ENCODE results near the gene IER5.
"Not testable (repeated sequence)": the region's sequence is repeated elsewhere in the genome, so short reads cannot be mapped to it uniquely, and the experiment has no call there.

Gene IER5

GRCh38 chr1:181115971-181116370, 27.5 kb downstream of the IER5 start:
- DNase-seq, ATAC-seq: not testable (repeated sequence)

- ATAC-seq (no peak), DNase-seq (no peak)
Measured at GRCh38 chr1:181116819-181117390, 28.4 kb downstream of the IER5 start.

GRCh38 chr1:181117648-181118449, 29.3 kb downstream of the IER5 start:
- no peak for ATAC-seq

GRCh38 chr1:181119093-181119989, 30.8 kb downstream of the IER5 start:
- ATAC-seq: no peak
- DNase-seq: no peak

More at GRCh38 chr1:181117648-181118449, 29.3 kb downstream of the IER5 start:
- no peak for DNase-seq

GRCh38 chr1:181120924-181121323, 32.4 kb downstream of the IER5 start:
- DNase-seq (no peak), ATAC-seq (no peak)

GRCh38 chr1:181121498-181121897, 33.0 kb downstream of the IER5 start:
- DNase-seq (no peak), ATAC-seq (no peak)

- DNase-seq (no peak), ATAC-seq (no peak)
Measured at GRCh38 chr1:181122222-181122621, 33.7 kb downstream of the IER5 start.

GRCh38 chr1:181123173-181123572, 34.7 kb downstream of the IER5 start:
- DNase-seq (no peak), ATAC-seq (no peak)

GRCh38 chr1:181124291-181124751, 35.8 kb downstream of the IER5 start:
- no peak for DNase-seq
- ATAC-seq: no peak

GRCh38 chr1:181126289-181126688, 37.8 kb downstream of the IER5 start:
- DNase-seq (no peak), ATAC-seq (no peak)

GRCh38 chr1:181126871-181127587, 38.5 kb downstream of the IER5 start:
- ATAC-seq (no peak), DNase-seq (no peak)

- peak; percentile 16 for ATAC-seq
- DNase-seq: no peak
Measured at GRCh38 chr1:181127898-181128453, 39.5 kb downstream of the IER5 start.

GRCh38 chr1:181128592-181129497, 40.3 kb downstream of the IER5 start:
- ATAC-seq (peak; percentile 19), DNase-seq (no peak)

GRCh38 chr1:181129771-181130606, 41.5 kb downstream of the IER5 start:
- ATAC-seq: no peak
- no peak for DNase-seq

- peak; percentile 28 for DNase-seq
- ATAC-seq: no peak
Measured at GRCh38 chr1:181131255-181131941, 42.9 kb downstream of the IER5 start.

- ATAC-seq: no peak
- no peak for DNase-seq
Measured at GRCh38 chr1:181133441-181133951, 45.0 kb downstream of the IER5 start.

GRCh38 chr1:181133969-181134418, 45.5 kb downstream of the IER5 start:
- ATAC-seq (no peak), DNase-seq (no peak)

- DNase-seq: peak; percentile 72
- ATAC-seq: peak; percentile 80
Measured at GRCh38 chr1:181134543-181135436, 46.3 kb downstream of the IER5 start.

Measured in stimulated activated naive CD8-positive, alpha-beta T cell treated with anti-CD3 and anti-CD28 coated beads, Interleukin-15, Interleukin-2, amounts not matched to agents 100 U/mL and 50 U/mL, for 24 hours (primary cell).